Spinal cord (tissue), 10 donors: Measurements from ENCODE around the gene VWF. TPM values are rescaled to one million over a fixed set of nuclear protein-coding genes. Genes with fewer than 3 reads are reported as not detected.
"Not testable (repeated sequence)": the region's sequence is repeated elsewhere in the genome, so short reads cannot be mapped to it uniquely, and the experiment has no call there.

Experiments used
- DNase-seq, 6 donors: peaks; one replicate each; pipeline versions ENCODE4 v3.0.0 to v3.0.0-alpha.2; 2013 to 2015; ENCODE audit warnings: low spot score in 6 of 6, low read depth in 4 of 6
- H3K27ac ChIP-seq: one replicate; pipeline ENCODE4 v1.5.1; 2013; ENCODE audit warnings: low read depth, low read length, control low read depth
- H3K27me3 ChIP-seq: one replicate; pipeline ENCODE4 v1.6.1; 2013; ENCODE audit warnings: low read length; ENCODE audit not compliant: control insufficient read depth, insufficient read depth
- H3K36me3 ChIP-seq: one replicate; pipeline ENCODE4 v1.6.1; 2013; ENCODE audit warnings: low read length; ENCODE audit not compliant: control insufficient read depth, insufficient read depth
- H3K4me1 ChIP-seq: one replicate; pipeline ENCODE4 v1.6.1; 2013; ENCODE audit warnings: low read length; ENCODE audit not compliant: control insufficient read depth, insufficient read depth
- H3K4me3 ChIP-seq: one replicate; pipeline ENCODE4 v1.5.1; 2013; ENCODE audit warnings: low read depth, low read length, control low read depth
- H3K9me3 ChIP-seq: one replicate; pipeline ENCODE4 v1.6.1; 2013; ENCODE audit warnings: low read length; ENCODE audit not compliant: control insufficient read depth, insufficient read depth
- WGBS: methylation state at CpG from one replicate; pipeline ENCODE4 v1.1.5; 2013; ENCODE audit warnings: missing lambda C conversion rate; ENCODE audit not compliant: insufficient coverage; 5-methylcytosine and 5-hydroxymethylcytosine counted together
- polyA plus RNA-seq, 2 donors: library from polyadenylated mRNA; unstranded; fragments of 120-200 nt; gene quantifications; one replicate each; pipeline ENCODE4 v1.2.1, GENCODE V29; 2013; ENCODE audit not compliant: insufficient read length in 2 of 2
- total RNA-seq, 2 donors: library from RNA; depleted of rRNA in 1 of 2; stranded (reverse); fragments of 120-200 nt in 1 of 2; fragments of >200 nt in 1 of 2; gene quantifications; one replicate each; pipeline versions ENCODE4 v1.2.3 to v1.2.4, GENCODE V29; 2013 to 2014
- donor health status: healthy.

Gene VWF
- total and polyA plus RNA-seq, 4 donors, result 34.3 to 76.6 (median 37.5) TPM

DNA sequence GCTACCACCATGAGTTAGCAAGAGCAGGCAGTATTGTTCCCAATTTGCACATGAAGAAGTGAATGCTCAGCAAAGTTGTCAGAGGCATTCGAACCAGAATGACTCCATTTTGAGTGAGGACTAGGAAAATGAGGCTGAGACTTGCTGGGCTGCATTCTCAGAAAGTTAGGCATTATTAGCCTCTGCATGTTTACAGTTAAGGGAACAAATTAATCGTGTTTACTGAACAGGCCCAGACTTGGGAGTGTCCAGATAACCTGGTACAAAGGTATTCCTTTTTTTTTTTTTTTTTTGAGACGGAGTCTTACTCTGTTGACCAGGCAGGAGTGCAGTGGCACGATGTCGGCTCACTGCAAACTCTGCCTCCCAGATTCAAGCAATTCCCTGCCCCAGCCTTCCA is 22.5 kb upstream of the VWF start:
- 87% methylated on average over 3 of the region's 5 CpGs for WGBS
- H3K4me3 ChIP-seq, result no peak overlapping the region
- no peaks in the 10 kb centered on the region for H3K27me3 ChIP-seq
- no peak overlapping the region for H3K27ac ChIP-seq
- no peaks in the 10 kb centered on the region for H3K9me3 ChIP-seq
- H3K4me1 ChIP-seq, result peaks cover 1% of the 10 kb centered on the region
- DNase-seq, result no peak
- no peaks in the 10 kb centered on the region for H3K36me3 ChIP-seq

DNA sequence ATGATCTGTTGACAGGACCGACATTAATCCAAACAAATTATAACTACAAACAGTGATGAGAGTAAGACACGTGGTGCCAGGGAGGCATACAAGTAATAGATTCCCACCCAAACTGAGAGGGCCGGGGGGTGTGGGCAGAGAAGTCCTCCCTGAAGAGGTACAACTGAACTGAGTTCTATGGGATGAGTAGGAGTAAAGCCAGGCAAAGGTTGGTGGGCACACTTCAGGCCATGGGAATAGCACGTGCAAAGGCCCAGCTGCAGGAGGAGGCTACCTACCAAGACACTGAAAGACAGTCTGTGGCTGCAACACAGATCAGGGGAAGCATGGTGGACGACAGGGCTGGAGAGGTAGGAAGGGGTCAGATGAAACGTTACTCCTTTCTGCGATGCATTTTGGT is 22.0 kb upstream of the VWF start:
- Histone ChIP-seq H3K27me3 (no peaks in the 10 kb centered on the region), H3K4me1 (peaks cover 3% of the 10 kb centered on the region), H3K4me3 (no peak overlapping the region), H3K27ac (no peak overlapping the region), H3K36me3 (no peaks in the 10 kb centered on the region), H3K9me3 (no peaks in the 10 kb centered on the region)
- WGBS, result 93% methylated on average over 5 of the region's 7 CpGs
- DNase-seq, result no peak

DNA sequence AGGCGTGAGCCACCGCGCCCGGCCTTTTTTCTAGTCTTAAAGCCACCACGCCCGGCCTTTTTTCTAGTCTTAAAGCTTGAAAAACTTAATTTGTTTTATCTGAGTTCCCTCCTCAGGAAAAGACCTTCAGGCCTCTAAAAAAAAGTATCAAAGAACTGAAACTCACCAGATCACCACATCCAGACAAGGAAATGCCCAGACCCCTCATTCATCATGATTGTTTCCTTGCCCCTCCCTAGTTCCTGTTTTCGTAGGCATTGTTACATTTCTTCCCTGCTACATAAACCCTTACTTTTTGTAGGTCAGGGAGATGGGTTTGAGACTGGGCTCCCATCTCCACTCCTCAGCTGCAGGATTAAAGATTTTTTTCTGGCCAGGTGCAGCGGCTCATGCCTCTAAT is 21.1 kb upstream of the VWF start:
- H3K36me3 ChIP-seq, result no peaks in the 10 kb centered on the region

DNA sequence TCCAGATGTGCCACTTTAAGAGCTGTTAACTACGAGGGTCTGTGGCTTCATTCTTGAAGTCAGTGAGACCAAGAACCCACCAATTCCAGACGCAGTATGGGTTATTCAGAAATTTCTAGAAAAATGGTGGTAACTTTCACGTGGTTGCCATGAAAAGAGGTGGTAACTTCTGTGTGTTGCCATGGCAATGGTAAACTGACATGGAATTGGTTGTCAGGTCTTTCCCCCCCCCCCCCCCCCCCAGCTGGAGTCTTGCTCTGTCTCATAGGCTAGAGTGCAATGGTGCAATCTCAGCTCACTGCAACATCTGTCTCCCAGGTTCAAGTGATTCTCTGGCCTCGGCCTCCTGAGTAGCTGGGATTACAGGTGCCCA is 18.8 kb upstream of the VWF start:
- H3K27me3 ChIP-seq, result no peaks in the 10 kb centered on the region
- no peaks in the 10 kb centered on the region for H3K9me3 ChIP-seq
- no peak overlapping the region for H3K27ac ChIP-seq
- no peak overlapping the region for H3K4me3 ChIP-seq
- no peak for DNase-seq
- WGBS, result 74% methylated on average over 2 of the region's 4 CpGs
- H3K36me3 ChIP-seq, result no peaks in the 10 kb centered on the region
- peaks cover 3% of the 10 kb centered on the region for H3K4me1 ChIP-seq

More for the DNA sequence above, 21.1 kb upstream of the VWF start:
- H3K27ac ChIP-seq, result no peak overlapping the region
- WGBS, result 76% methylated on average over 5 of the region's 8 CpGs
- no peaks in the 10 kb centered on the region for H3K9me3 ChIP-seq
- H3K4me1 ChIP-seq, result peaks cover 3% of the 10 kb centered on the region
- no peaks in the 10 kb centered on the region for H3K27me3 ChIP-seq
- H3K4me3 ChIP-seq, result no peak overlapping the region
- DNase-seq, result no peak

DNA sequence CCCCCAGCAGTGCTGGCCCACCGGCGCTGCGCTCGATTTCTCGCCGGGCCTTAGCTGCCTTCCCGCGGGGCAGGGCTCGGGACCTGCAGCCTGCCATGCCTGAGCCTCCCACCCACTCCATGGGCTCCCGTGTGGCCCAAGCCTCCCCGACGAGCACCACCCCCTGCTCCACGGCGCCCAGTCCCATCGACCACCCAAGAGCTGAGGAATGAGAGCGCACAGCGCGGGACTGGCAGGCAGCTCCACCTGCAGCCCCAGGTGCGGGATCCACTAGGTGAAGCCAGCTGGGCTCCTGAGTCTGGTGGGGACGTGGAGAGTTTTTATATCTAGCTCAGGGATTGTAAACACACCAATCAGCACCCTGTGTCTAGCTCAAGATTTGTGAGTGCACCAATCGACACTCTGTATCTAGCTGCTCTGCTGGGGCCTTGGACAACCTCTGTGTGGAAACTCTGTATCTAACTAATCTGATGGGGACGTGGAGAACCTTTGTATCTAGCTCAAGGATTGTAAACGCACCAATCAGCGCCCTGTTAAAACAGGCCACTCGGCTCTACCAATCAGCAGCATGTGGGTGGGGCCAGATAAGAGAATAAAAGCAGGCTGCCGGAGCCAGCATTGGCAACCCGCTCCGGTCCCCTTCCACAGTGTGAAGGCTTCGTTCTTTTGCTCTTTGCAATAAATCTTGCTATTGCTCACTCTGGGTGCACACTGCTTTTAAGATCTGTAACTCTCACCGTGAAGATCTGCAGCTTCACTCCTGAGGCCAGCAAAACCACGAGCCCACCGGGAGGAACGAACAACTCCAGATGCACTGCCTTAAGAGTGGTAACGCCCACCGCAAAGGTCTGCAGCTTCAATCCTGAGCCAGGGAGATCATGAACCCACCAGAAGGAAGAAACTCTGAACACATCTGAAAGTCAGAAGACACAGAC is 18.2 kb upstream of the VWF start:
- H3K27me3 ChIP-seq, result not testable (repeated sequence)
- WGBS, result 84% methylated on average over 19 of the region's 35 CpGs

DNA sequence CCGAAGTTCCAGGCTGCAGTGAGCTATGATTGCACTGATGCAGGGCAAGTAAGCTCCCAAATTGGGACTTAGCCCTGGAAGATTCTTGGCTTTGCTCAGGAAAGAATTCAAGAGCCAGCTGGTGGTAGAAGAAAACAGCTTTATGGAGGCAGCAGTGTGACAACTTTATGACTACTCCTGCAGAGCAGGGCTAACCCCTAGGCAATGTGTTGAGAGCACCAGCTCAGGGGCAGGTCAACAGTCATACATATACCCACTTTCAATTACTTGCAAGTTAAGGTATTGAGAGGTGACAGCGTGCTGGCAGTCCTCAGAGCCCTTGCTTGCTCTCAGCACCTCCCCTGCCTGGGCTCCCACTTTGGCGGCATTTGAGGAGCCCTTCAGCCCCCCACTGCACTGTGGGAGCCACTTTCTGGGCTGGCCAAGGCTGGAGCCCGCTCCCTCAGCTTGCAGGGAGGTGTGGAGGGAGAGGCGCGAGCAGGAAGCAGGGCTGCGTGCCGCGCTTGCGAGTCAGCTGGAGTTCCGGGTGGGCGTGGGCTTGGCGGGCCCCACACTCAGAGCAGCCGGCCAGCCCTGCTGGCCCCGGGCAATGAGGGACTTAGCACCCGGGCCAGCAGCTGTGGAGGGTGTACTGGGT is 17.4 kb upstream of the VWF start:
- not testable (repeated sequence) for H3K36me3 ChIP-seq, H3K9me3 ChIP-seq, H3K4me1 ChIP-seq, H3K27me3 ChIP-seq, H3K4me3 ChIP-seq, H3K27ac ChIP-seq, DNase-seq
- 71% methylated on average over 13 of the region's 16 CpGs for whole genome bisulfite sequencing

More for the DNA sequence above, 18.2 kb upstream of the VWF start:
- not testable (repeated sequence) for H3K27ac ChIP-seq, H3K4me1 ChIP-seq, H3K36me3 ChIP-seq, DNase-seq, H3K4me3 ChIP-seq, H3K9me3 ChIP-seq

DNA sequence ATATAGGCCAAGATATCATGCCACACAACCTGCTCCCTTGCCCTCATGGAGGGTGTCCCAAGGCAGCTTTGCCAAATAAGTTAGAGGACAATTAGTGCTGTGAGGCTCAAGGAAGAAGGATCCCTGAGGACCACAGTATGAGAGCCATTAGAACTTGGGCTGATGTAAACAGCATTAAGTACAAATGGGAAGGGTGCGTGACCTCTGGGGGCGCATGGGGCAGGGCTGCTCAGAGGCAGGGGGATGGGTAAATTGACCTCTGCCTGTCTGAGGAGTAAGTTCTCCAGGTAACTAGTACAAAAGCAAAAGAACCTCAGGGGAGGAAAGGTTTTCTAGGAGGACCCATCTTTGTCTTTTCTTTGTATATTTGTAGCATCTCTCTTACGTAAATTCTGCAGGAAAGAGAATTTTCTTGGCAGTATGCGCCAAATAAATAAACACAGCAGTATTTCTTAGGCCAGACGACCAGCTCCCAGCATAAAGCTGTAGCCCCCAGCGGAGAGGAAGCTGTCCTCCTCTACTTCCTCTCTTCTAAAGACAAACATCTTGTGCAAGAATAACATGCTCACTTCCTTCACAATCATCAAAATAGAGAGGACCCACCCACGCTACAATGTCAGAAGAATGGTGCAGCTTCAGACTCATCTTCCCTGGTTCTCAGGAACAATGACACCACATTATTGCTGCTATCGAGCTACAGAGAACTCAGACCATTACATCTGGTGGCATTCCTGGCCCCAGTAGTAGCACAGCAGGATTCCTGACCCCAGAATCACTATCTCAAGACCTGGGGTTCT is 16.4 kb upstream of the VWF start:
- H3K4me3 ChIP-seq, result no peak overlapping the region
- no peaks in the 10 kb centered on the region for H3K36me3 ChIP-seq
- WGBS, result 47% methylated on average over 6 of the region's 8 CpGs
- no peaks in the 10 kb centered on the region for H3K27me3 ChIP-seq
- DNase-seq, result peak in 1 of 6 donors; percentile 58
- H3K27ac ChIP-seq, result peak overlapping the region; percentile 11
- H3K4me1 ChIP-seq, result peaks cover 3% of the 10 kb centered on the region
- H3K9me3 ChIP-seq, result no peaks in the 10 kb centered on the region

DNA sequence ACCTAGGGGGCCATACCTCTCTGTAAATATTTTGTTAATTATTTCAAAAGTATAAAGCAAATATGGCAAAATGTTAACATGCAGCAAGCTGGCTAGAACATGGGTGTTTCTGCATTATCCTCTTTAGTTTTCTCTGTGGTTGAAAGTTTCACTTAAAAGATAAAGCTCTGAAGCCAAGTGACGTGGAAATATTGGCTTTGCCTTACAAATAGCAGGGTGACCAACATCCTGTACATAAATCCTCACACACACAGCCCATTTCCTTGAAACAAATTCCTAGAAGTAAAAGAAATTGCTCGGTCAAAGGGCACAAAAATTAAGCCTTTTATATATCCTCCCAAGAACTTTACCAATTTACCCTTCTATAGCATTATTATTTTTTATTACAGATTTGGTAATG is 10.6 kb upstream of the VWF start:
- H3K4me1 ChIP-seq, result no peaks in the 10 kb centered on the region
- no peak overlapping the region for H3K27ac ChIP-seq
- no CpG with 5 or more reads among the region's 2 CpGs for WGBS
- no peak for DNase-seq
- H3K9me3 ChIP-seq, result no peaks in the 10 kb centered on the region
- H3K36me3 ChIP-seq, result no peaks in the 10 kb centered on the region
- H3K27me3 ChIP-seq, result no peaks in the 10 kb centered on the region
- no peak overlapping the region for H3K4me3 ChIP-seq

DNA sequence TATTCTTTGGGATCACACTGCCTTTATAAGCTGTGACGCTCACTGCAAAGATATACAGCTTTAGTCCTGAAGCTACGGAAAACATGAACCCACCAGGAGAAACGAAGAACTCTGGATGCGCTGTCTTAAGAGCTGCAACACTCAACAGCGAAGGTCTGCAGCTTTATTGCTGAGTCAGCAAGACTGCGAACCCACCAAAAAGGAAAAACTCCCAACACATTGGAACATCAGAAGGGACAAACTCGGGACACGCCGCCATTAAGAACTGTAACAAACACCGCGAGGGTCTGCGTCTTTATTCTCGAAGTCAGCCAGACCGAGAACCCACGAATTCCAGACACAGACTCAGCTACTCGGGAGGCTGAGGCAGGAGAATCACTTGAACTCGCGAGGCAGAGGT is 9.2 kb upstream of the VWF start:
- 88% methylated on average over 14 of the region's 18 CpGs for WGBS
- DNase-seq, result no peak
- H3K36me3 ChIP-seq, result no peaks in the 10 kb centered on the region
- H3K27me3 ChIP-seq, result no peaks in the 10 kb centered on the region
- H3K27ac ChIP-seq, result no peak overlapping the region
- no peaks in the 10 kb centered on the region for H3K4me1 ChIP-seq
- H3K4me3 ChIP-seq, result no peak overlapping the region
- no peaks in the 10 kb centered on the region for H3K9me3 ChIP-seq
